Stimulated activated CD8-positive, alpha-beta memory T cell treated with anti-CD3 and anti-CD28 coated beads, Interleukin-12 subunit alpha, Interleukin-12 subunit beta, amount 100 ng/mL, for 4 hours (primary cell): ENCODE data around the gene LILRA6.
"Not testable (repeated sequence)": the region's sequence is repeated elsewhere in the genome, so short reads cannot be mapped to it uniquely, and the experiment has no call there.

Source experiments
- DNase-seq: peaks from one replicate; pipeline ENCODE4 v3.0.0-alpha.2; 2020; ENCODE audit warnings: low read depth

LILRA6 gene

DNA sequence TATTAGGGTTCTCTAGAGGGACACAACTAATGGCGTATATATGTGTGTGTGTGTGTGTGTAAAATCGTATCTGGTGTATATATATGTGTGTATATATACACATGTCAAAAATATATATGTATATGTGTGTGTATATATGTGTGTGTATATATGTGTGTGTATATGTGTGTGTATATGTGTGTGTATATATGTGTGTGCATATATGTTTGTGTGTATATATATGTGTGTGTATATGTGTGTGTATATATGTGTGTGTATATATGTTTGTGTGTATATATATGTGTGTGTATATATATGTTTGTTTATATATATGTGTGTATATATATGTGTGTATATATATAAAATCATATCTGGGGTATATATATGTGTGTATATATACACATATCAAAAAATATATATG is 19.9 kb upstream of the LILRA6 start:
- DNase-seq: no peak

GRCh38 chr19:54262066-54262465 is 19.5 kb upstream of the LILRA6 start:
- DNase-seq: no peak

DNA sequence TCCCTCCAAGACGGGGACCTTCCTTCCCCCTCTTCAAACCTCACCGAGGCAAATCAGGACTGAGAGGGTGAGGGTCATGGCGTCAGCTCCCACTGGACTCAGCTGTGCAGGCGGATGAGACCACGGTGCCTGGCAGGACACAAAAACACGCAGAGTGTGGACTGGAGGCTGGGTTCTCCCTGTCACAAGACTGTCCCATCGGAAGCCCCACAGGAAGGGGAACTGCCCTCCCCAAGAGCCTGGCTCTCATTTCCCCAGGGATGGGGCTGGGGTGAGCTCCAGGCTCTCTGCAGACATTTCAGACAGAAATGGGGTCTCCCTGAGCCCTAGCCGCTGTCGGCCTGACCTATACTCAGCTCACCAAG is 14.5 kb upstream of the LILRA6 start, which contains the start of gene LILRB5:
Gene LILRB5 (minus strand): TSS at position 158 of the 365 bp plus-strand sequence. CDS start 80 bp downstream, at position 78.
- DNase-seq: no peak

DNA sequence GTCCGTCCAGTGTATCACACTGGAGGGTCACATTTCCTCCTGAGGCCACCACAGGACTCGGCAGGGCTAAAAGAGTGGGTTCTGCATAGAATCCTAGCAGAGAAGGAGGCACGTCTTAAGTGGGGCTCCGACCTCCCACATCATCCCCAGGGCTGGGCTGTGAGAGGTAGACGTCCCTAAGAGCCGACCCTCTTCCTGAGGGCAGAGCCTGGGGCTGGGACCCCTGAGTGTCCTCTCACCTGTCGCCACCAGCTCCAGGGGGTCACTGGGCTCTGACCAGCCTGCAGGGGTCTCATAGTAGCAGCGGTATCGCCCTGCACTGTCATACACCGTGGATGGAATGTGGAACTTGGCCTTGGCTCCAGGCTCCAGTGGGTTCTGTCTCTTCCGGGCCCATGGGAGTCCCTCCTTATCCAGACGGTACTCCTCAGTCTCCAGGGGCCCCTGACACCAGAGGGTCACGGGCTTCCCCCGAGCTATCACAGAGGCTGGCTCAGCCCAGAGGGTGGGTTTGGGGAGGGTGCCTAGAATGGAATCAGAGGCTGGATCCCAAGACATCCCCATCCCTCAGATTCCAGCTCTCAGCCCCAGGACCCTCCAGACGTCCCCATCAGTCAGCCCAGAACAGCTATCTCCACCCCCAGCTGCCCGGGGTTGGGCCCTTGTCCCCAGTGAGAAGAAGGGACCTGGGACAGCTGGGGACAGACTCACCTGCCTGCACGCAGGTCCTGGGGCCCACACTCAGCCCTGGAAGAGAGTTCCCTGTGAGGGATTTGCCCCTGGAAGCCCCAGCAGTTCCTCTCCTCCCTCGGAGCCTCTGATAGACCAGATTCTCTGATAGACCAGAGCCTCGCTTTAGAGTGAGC is 13.9 kb upstream of the LILRA6 start:
- no peak for DNase-seq

GRCh38 chr19:54255105-54255775 is 12.7 kb upstream of the LILRA6 start:
- no peak for DNase-seq

DNA sequence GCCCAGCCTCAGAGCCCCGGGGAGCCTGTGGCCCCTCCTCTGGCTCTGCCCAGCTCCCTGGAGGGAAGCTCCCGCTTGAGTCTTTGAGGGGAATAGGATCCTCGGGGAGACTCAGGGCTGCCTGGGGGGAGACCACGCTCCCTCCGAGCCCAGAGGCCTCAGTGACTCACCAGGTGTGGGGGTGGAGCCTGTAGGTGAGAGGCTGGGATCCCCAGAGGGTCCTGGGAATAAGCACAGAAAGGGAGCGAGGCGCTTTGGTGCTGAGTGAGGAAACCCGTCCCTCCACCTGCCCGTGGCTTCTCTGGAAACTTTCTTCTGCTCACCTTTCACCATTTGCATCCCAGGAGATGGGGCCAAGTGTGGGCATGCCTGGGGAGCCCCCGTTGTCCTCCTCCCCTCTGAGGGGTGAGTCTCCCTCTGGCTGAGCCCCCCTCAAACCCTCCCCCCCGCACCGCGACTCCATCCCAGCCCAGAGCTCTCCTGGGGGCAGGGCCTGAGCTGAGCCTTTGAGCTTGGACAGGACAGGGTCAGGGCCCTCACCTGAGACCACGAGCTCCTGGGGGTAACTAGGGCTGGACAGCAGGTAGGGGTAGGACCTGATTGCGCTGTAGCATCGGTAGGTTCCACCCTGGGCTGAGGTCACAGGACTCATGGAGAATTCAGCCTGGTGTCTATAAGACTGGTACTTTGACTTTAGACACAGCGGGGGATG is 11.8 kb upstream of the LILRA6 start:
- no peak for DNase-seq

GRCh38 chr19:54253331-54254194 is 11.0 kb upstream of the LILRA6 start:
- no peak for DNase-seq

- DNase-seq: no peak
Measured at GRCh38 chr19:54252845-54253244, 10.3 kb upstream of the LILRA6 start.

- no peak for DNase-seq
Measured at GRCh38 chr19:54252243-54252642, 9.7 kb upstream of the LILRA6 start.

DNA sequence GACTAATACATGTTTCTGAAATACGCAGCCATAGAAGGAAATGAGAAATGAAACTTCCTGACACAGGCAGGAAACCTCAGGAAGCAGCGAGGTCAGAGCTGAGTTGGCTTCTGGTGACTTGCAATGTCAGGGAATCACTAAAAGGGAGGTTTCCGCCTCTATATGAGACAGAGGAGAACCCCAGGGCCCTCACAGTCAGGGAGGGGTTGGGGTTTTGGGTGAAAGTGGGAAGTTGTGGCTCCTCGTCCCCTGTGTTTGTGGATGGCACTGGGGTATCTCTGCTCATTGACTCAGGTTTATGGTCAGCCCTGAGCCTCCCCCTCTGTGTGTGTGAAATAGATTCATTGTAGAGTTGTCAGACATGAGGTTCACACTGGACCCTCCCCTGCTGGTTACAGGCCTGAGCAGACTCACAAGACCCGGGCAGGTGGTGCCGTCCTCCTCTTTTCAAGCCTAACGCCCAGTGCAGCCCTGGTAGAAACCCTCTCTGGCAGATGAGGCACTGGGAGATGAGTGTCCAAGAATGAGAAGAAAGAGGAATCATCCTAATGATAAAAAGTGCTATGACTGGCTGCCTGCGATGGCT is 5.5 kb upstream of the LILRA6 start:
- DNase-seq: no peak

GRCh38 chr19:54247106-54247930 is 4.7 kb upstream of the LILRA6 start:
- no peak for DNase-seq

DNA sequence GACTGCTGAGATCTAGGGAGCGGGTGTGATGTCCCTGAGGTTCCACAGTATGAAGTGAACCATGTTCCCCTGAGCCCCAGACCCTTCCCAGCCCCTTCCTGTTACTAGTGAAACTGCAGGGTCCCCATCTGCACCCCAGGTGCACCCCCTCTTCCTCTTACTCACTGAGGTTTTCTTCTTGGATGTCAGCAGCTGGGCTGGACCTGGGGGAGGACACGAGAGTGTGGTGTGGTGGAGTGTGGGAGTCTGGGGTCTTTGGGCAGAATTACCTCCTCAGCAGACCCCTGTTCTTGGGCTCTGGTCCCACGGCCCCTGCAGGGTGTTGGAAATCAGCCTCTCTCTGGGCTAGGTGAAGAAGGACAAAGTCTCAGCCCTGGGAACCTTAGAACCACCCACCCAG is 3.3 kb upstream of the LILRA6 start:
- no peak for DNase-seq

GRCh38 chr19:54243809-54244208 is 1.2 kb upstream of the LILRA6 start:
- not testable (repeated sequence) for DNase-seq

DNA sequence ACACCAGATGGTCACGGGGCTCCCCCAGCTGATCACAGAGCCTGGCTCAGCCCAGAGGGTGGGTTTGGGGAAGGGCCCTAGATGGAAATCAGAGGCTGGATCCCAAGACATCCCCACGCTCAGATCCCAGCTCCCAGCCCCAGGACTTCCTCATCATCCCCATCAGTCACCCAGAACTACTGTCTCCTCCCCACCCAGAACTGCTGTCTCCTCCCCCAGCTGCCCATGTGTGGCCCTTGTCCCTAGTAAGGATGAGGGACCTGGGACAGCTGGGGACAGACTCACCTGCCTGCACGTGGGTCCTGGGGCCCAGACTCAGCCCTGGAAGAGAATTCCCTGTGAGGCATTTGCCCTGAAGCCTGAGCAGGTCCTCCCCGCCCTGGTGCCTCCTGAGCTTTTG is 356 bp downstream of the LILRA6 start:
- not testable (repeated sequence) for DNase-seq

GRCh38 chr19:54240372-54241336 is 1.9 kb downstream of the LILRA6 start:
- not testable (repeated sequence) for DNase-seq

DNA sequence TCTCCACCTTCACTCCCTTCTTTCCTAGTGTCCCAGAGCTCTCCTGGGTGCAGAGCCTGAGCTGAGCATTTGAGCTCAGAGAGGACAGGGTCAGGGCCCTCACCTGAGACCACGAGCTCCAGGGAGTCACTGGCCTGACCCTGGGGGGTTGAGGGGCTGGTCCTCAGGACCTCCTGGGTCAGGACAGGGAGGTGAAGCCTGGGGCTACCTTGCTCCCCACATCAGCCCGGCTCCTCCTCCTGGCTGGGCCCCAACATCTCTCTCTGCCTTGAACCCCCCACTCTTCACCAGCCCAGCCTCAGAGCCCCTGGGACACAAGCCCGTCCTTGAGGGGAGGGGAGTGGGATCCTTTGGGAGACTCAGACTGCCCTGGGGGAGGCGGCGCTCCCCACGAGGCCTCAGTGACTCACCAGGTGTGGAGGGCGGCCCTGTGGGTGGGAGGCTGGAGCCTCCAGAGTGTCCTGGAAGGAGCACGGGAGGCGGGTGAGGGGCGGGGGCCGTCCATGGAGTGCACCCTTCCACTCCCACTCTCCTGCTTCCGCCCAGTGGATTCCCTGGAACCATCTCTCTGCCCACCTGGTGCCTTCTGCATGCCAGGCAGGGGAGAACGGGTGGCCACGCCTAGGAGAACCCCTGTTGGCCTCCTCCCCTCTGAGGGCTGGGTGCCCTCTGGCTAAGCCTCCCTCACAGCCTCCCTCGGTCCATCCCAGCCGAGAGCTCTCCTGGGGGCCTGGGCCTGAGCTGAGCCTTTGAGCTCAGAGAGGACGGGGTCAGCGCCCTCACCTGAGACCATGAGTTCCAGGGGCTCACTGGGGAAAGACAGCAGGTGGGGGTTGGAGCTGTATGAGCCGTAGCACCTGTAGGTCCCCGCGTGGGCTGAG is 2.9 kb downstream of the LILRA6 start:
- DNase-seq: not testable (repeated sequence)

DNA sequence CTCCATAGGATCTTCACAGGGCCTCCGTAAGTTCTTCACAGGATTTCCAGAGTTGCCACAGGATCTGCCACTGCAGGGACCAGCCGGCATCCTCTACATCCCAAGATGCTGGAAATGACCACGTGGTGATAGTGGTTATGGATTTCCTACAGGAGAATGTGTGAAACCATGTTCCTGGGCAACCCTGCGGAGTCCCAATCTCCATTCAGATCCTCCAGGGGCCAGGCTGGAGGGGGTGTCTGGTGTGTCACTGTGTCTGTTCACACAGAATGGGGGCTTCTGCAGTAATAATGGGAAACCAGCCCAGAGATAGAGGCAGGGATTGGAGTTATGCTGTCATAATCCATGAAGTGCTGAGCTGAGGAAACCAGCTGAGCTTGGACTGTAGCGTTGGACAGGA is 8.6 kb downstream of the LILRA6 start:
- no peak for DNase-seq
